HEK293T (cell line): ENCODE measurements around the gene SNCAIP.
"Not testable (repeated sequence)": the region's sequence is repeated elsewhere in the genome, so short reads cannot be mapped to it uniquely, and the experiment has no call there.

Source experiments
- ARNT ChIP-seq: fragments of 450-650 bp; IDR thresholded peaks from 2 replicates; pipeline ENCODE4 v1.6.1; 2017; ENCODE audit warnings: mild to moderate bottlenecking
- BHLHE40 ChIP-seq: fragments of 450-650 bp; IDR thresholded peaks from 2 replicates; pipeline ENCODE4 v1.6.1; 2016; ENCODE audit warnings: mild to moderate bottlenecking, moderate library complexity, borderline replicate concordance
- ELF4 ChIP-seq: fragments of 450-650 bp; IDR thresholded peaks from 2 replicates; pipeline ENCODE4 v1.6.1; 2017; ENCODE audit warnings: antibody characterized with exemption
- PKNOX1 ChIP-seq: fragments of 450-650 bp; IDR thresholded peaks from 2 replicates; pipeline ENCODE4 v1.6.1; 2016
- SP1 ChIP-seq: fragments of 450-650 bp; IDR thresholded peaks from 2 replicates; pipeline ENCODE4 v1.6.1; 2017
- SUZ12 ChIP-seq: fragments of 450-650 bp; IDR thresholded peaks from 2 replicates; pipeline ENCODE4 v1.6.1; 2016; ENCODE audit warnings: mild to moderate bottlenecking
- ZNF384 ChIP-seq: fragments of 450-650 bp; IDR thresholded peaks from 2 replicates; pipeline ENCODE4 v1.6.1; 2016

- not testable (repeated sequence) for TF ChIP-seq SP1, BHLHE40, ARNT, SUZ12, PKNOX1, ZNF384, ELF4
These were observed 174.6 kb downstream of the SNCAIP start for GRCh38 chr5:122486616-122487015.
